Transverse colon (tissue), 4 donors: ENCODE measurements around the gene HACD3. TPM values are rescaled to one million over a fixed set of nuclear protein-coding genes. Genes with fewer than 3 reads are reported as not detected.

Experiments used
- DNase-seq: peaks from one replicate; pipeline ENCODE4 v3.0.0-alpha.2; 2019
- H3K27ac ChIP-seq, 4 donors: fragments of 200-600 bp; sonication (generic); 2 replicates each; pipeline ENCODE4 v1.5.1; 2016 to 2018; ENCODE audit warnings: inconsistent platforms in 4 of 4
- H3K27me3 ChIP-seq: fragments of 200-600 bp; sonication (generic); 2 replicates; pipeline ENCODE4 v1.5.1; 2017; ENCODE audit warnings: inconsistent platforms
- H3K36me3 ChIP-seq, 4 donors: fragments of 200-600 bp; sonication (generic); 2 replicates each; pipeline ENCODE4 v1.5.1; 2017 to 2019; ENCODE audit warnings: inconsistent platforms in 4 of 4
- H3K4me1 ChIP-seq, 4 donors: fragments of 200-600 bp; sonication (generic); 2 replicates each; pipeline ENCODE4 v1.5.1; 2017 to 2020; ENCODE audit warnings: inconsistent platforms in 4 of 4
- H3K4me3 ChIP-seq, 4 donors: fragments of 200-600 bp; sonication (generic); 1 replicate in 1 of 4; 2 replicates in 3 of 4; pipeline versions ENCODE4 v1.5.1 to v1.6.1; 2017 to 2019; ENCODE audit warnings: inconsistent platforms in 4 of 4
- H3K9me3 ChIP-seq, 2 donors: fragments of 200-600 bp; sonication (generic); 2 replicates each; pipeline ENCODE4 v1.5.1; 2017 to 2019; ENCODE audit warnings: inconsistent platforms in 2 of 2
- CTCF ChIP-seq, 5 experiments: fragments of 200-600 bp in 3 of 5; fragments of 450-650 bp in 2 of 5; sonication (generic) in 3 of 5; IDR thresholded peaks; 1 replicate in 2 of 5; 2 replicates in 3 of 5; pipeline ENCODE4 v1.5.1; 2016 to 2017; ENCODE audit warnings: antibody characterized with exemption in 5 of 5, inconsistent platforms in 3 of 5, mild to moderate bottlenecking in 2 of 5, moderate library complexity in 1 of 5
- EP300 ChIP-seq: sonication (generic); formaldehyde crosslinking; IDR thresholded peaks from one replicate; pipeline ENCODE4 v1.6.1; 2017; ENCODE audit warnings: antibody characterized with exemption, low read depth
- POLR2A ChIP-seq: fragments of 450-650 bp; IDR thresholded peaks from one replicate; pipeline ENCODE4 v1.6.1; 2016; ENCODE audit warnings: antibody characterized with exemption, mild to moderate bottlenecking, moderate library complexity
- POLR2AphosphoS5 ChIP-seq, 3 donors: sonication (generic); formaldehyde crosslinking; IDR thresholded peaks; one replicate each; pipeline ENCODE4 v1.6.1; 2016; ENCODE audit warnings: antibody characterized with exemption in 3 of 3
- WGBS, 2 donors: methylation state at CpG; one replicate each; pipeline ENCODE4 v1.1.5; 2018; ENCODE audit warnings: low coverage in 1 of 2; 5-methylcytosine and 5-hydroxymethylcytosine counted together
- in situ Hi-C, 4 donors: fragments of 200-750 bp; cut with MboI; loops; one replicate each; pipeline versions ENCODE4 v1.15.0 to v1.15.1; 2017; ENCODE audit warnings: low sequenced_read_pairs in 3 of 4, low pct_ligation_motif_present in 1 of 4, low pct_unique_long_range_greater_than_20kb in 1 of 4
- intact Hi-C: fragments of 100-400 bp; cut with DNase I; formaldehyde crosslinking; loops from one replicate; pipeline ENCODE4 v1.15.1; 2023; ENCODE audit warnings: low total_unique reads
- total RNA-seq, 4 donors: library from RNA; depleted of rRNA; stranded (reverse); fragments of >200 nt; gene quantifications; one replicate each; pipeline ENCODE4 v1.1.0, GENCODE V29; 2016

The HACD3 gene
- total RNA-seq, 4 donors from 2014 or later: 2.6 to 48.0 (median 27.1) TPM

GRCh38 chr15:65618560-65619109 is 88.4 kb downstream of the HACD3 start:
- 65 to 85% methylated on average over 4 to 5 of the region's 5 CpGs for WGBS, 2 donors
- no peaks in the 10 kb centered on the region for H3K4me1 ChIP-seq
- no peak for TF ChIP-seq CTCF (IDR thresholded peaks at IDR 0.05)
- TF ChIP-seq POLR2A: no peak
- TF ChIP-seq EP300: no peak
- no peak for TF ChIP-seq POLR2AphosphoS5 (IDR thresholded peaks at IDR 0.05)
- DNase-seq: no peak
- H3K27me3 ChIP-seq: no peaks in the 10 kb centered on the region
- intact Hi-C loops: no loop called here
- no peaks in the 10 kb centered on the region for H3K36me3 ChIP-seq
- in situ Hi-C loops: no loop called here
- no peak overlapping the region for H3K4me3 ChIP-seq
- H3K27ac ChIP-seq: no peak overlapping the region
- no peaks in the 10 kb centered on the region for H3K9me3 ChIP-seq

GRCh38 chr15:65619626-65620290 is 89.5 kb downstream of the HACD3 start:
- H3K27ac ChIP-seq: no peak overlapping the region
- H3K4me1 ChIP-seq: no peaks in the 10 kb centered on the region
- H3K4me3 ChIP-seq: no peak overlapping the region
- TF ChIP-seq POLR2AphosphoS5 (IDR thresholded peaks at IDR 0.05): no peak
- no peak for TF ChIP-seq POLR2A
- no peak for TF ChIP-seq CTCF (IDR thresholded peaks at IDR 0.05)
- H3K36me3 ChIP-seq: no peaks in the 10 kb centered on the region
- in situ Hi-C loops: no loop called here
- H3K27me3 ChIP-seq: no peaks in the 10 kb centered on the region
- H3K9me3 ChIP-seq: no peaks in the 10 kb centered on the region
- DNase-seq: no peak
- 79 to 91% methylated on average over 3 to 5 of the region's 5 CpGs for WGBS, 2 donors
- intact Hi-C loops: no loop called here

- no peak for TF ChIP-seq POLR2A
- TF ChIP-seq CTCF (IDR thresholded peaks at IDR 0.05): no peak
- TF ChIP-seq EP300: no peak
- TF ChIP-seq POLR2AphosphoS5 (IDR thresholded peaks at IDR 0.05): no peak
- H3K4me1 ChIP-seq: no peaks in the 10 kb centered on the region
- no peaks in the 10 kb centered on the region for H3K27me3 ChIP-seq
- no peaks in the 10 kb centered on the region for H3K36me3 ChIP-seq
- DNase-seq: no peak
- intact Hi-C loops: no loop called here
- H3K27ac ChIP-seq: no peak overlapping the region
- no peak overlapping the region for H3K4me3 ChIP-seq
- in situ Hi-C loops: no loop called here
- WGBS, 2 donors: 92% methylated on average over 2 of the region's 2 CpGs; no CpG with 5 or more reads in 1 of the 2 donors
- H3K9me3 ChIP-seq: no peaks in the 10 kb centered on the region
Measured at GRCh38 chr15:65620833-65621232, 90.6 kb downstream of the HACD3 start.

- no peaks in the 10 kb centered on the region for H3K4me1 ChIP-seq
- H3K36me3 ChIP-seq: no peaks in the 10 kb centered on the region
- TF ChIP-seq POLR2A: no peak
- no peak for TF ChIP-seq CTCF (IDR thresholded peaks at IDR 0.05)
- TF ChIP-seq EP300: no peak
- no peak for TF ChIP-seq POLR2AphosphoS5 (IDR thresholded peaks at IDR 0.05)
- in situ Hi-C loops (no loop called here), intact Hi-C loops (no loop called here)
- no peak within 1 kb of the TSS for H3K27ac ChIP-seq
- no peak within 1 kb of the TSS for H3K4me3 ChIP-seq
- DNase-seq: no peak
- H3K9me3 ChIP-seq: no peaks in the 10 kb centered on the region
- H3K27me3 ChIP-seq: no peaks in the 10 kb centered on the region
- WGBS, 2 donors: 85 to 92% methylated on average over 6 of the region's 6 CpGs
Measured at GRCh38 chr15:65621638-65622037, 91.4 kb downstream of the HACD3 start, which contains the start of gene SLC24A1. Gene SLC24A1 (plus strand): TSS chr15:65621938. CDS start chr15:65624081, 2,143 bp downstream.
